Activated CD8-positive, alpha-beta T cell treated with anti-CD3 and anti-CD28 coated beads for 36 hours (primary cell): ENCODE measurements around the gene CDKL1. TPM values are rescaled to one million over a fixed set of nuclear protein-coding genes. Genes with fewer than 3 reads are reported as not detected.
"Not testable (repeated sequence)": the region's sequence is repeated elsewhere in the genome, so short reads cannot be mapped to it uniquely, and the experiment has no call there.

ENCODE experiments used
- ATAC-seq: fragments of 200-7000 bp; cut with Tn5 transposase; one replicate; pipeline ENCODE4 v1.10.0; 2021; ENCODE audit warnings: mild to moderate bottlenecking, moderate library complexity
- CTCF ChIA-PET: fragments of 350-600 bp; sonication (Branson Sonifier 250); formaldehyde crosslinking; loops from one replicate; lab custom pipeline; 2021; ENCODE audit warnings: antibody characterized with exemption; lab: Charles Lee
- POLR2A ChIA-PET: fragments of 350-600 bp; sonication (Branson Sonifier 250); formaldehyde crosslinking; loops from one replicate; lab custom pipeline; 2021; ENCODE audit warnings: antibody characterized with exemption; lab: Charles Lee
- DNase-seq: peaks from one replicate; pipeline ENCODE4 v3.0.0-alpha.2; 2020
- H3K27ac Mint-ChIP-seq: one replicate; pipeline ENCODE4 v1.8.0; 2021; ENCODE audit warnings: mild to moderate bottlenecking, mixed read lengths
- H3K27me3 Mint-ChIP-seq: one replicate; pipeline ENCODE4 v1.8.0; 2021; ENCODE audit warnings: mixed read lengths
- H3K36me3 Mint-ChIP-seq: one replicate; pipeline ENCODE4 v1.8.0; 2021; ENCODE audit warnings: low read depth, mixed read lengths
- H3K4me1 Mint-ChIP-seq: one replicate; pipeline ENCODE4 v1.8.0; 2021; ENCODE audit warnings: low read depth, mixed read lengths
- H3K4me3 Mint-ChIP-seq: one replicate; pipeline ENCODE4 v1.8.0; 2021; ENCODE audit warnings: mild to moderate bottlenecking, moderate library complexity, mixed read lengths
- H3K9me3 Mint-ChIP-seq: one replicate; pipeline ENCODE4 v1.8.0; 2021; ENCODE audit warnings: mixed read lengths
- CTCF ChIP-seq: fragments of 200-600 bp; IDR thresholded peaks from one replicate; pipeline ENCODE4 v1.8.0; 2022; ENCODE audit warnings: antibody characterized with exemption, mild to moderate bottlenecking
- intact Hi-C: fragments of 100-400 bp; cut with micrococcal nuclease; formaldehyde crosslinking; loops from one replicate; pipeline ENCODE4 v1.10.0; 2022
- total RNA-seq, 2 experiments: library from RNA; stranded (reverse); gene quantifications; one replicate each; pipeline ENCODE4 v1.2.3, GENCODE V29; 2021

Gene CDKL1
- total RNA-seq, 2 experiments from 2014 or later = 3.3 to 7.7 TPM

GRCh38 chr14:50375760-50376159 lies 20.9 kb downstream of the CDKL1 start:
- ChIA-PET CTCF (no interaction called here), POLR2A (no interaction called here)
- no peaks in the 10 kb centered on the region for H3K9me3 Mint-ChIP-seq
- ATAC-seq = no peak
- intact Hi-C loops = no loop called here
- H3K36me3 Mint-ChIP-seq = no peaks in the 10 kb centered on the region
- no peak overlapping the region for H3K27ac Mint-ChIP-seq
- H3K27me3 Mint-ChIP-seq = peaks cover 3% of the 10 kb centered on the region
- TF ChIP-seq CTCF = no peak
- H3K4me1 Mint-ChIP-seq = no peaks in the 10 kb centered on the region
- no peak for DNase-seq
- H3K4me3 Mint-ChIP-seq = no peak overlapping the region

- ChIA-PET CTCF (interaction anchor here (0.7 kb wide), 1 partner anchor 195 kb away, joined by 3 read pairs; no protein-coding TSS in a partner anchor), POLR2A (interaction anchor here (0.9 to 1.0 kb wide), 3 partner anchors 10 to 23 kb away, joined by 3 to 4 read pairs (median 3); partner anchors contain the start of gene CDKL1)
- no peak for TF ChIP-seq CTCF
- H3K27me3 Mint-ChIP-seq = peaks cover 3% of the 10 kb centered on the region
- no peaks in the 10 kb centered on the region for H3K9me3 Mint-ChIP-seq
- H3K4me3 Mint-ChIP-seq = no peak overlapping the region
- no peak overlapping the region for H3K27ac Mint-ChIP-seq
- no peaks in the 10 kb centered on the region for H3K4me1 Mint-ChIP-seq
- H3K36me3 Mint-ChIP-seq = no peaks in the 10 kb centered on the region
- DNase-seq = no peak
- intact Hi-C loops = no loop called here
- ATAC-seq = no peak
These were observed 22.7 kb downstream of the CDKL1 start for GRCh38 chr14:50373959-50374358.

- peaks cover 7% of the 10 kb centered on the region for H3K4me1 Mint-ChIP-seq
- intact Hi-C loops = no loop called here
- no peak overlapping the region for H3K4me3 Mint-ChIP-seq
- H3K27ac Mint-ChIP-seq = no peak overlapping the region
- H3K36me3 Mint-ChIP-seq = no peaks in the 10 kb centered on the region
- ATAC-seq = no peak
- ChIA-PET POLR2A (no interaction called here), CTCF (no interaction called here)
- TF ChIP-seq CTCF = no peak
- no peak for DNase-seq
- H3K9me3 Mint-ChIP-seq = no peaks in the 10 kb centered on the region
- peaks cover 3% of the 10 kb centered on the region for H3K27me3 Mint-ChIP-seq
These were observed 25.1 kb downstream of the CDKL1 start for GRCh38 chr14:50371546-50371945.

GRCh38 chr14:50366589-50366988 lies 30.1 kb downstream of the CDKL1 start:
- intact Hi-C loops = no loop called here
- no peak for TF ChIP-seq CTCF

GRCh38 chr14:50366115-50366514 lies 30.6 kb downstream of the CDKL1 start:
- H3K9me3 Mint-ChIP-seq = peaks cover 4% of the 10 kb centered on the region
- no peak overlapping the region for H3K4me3 Mint-ChIP-seq
- intact Hi-C loops = no loop called here
- peak overlapping the region; percentile 23 for H3K27ac Mint-ChIP-seq
- peaks cover 29% of the 10 kb centered on the region for H3K4me1 Mint-ChIP-seq
- CTCF ChIA-PET = no interaction called here
- DNase-seq (no peak), ATAC-seq (no peak)
- peaks cover 6% of the 10 kb centered on the region for H3K36me3 Mint-ChIP-seq
- no peak for TF ChIP-seq CTCF
- H3K27me3 Mint-ChIP-seq = no peaks in the 10 kb centered on the region
- POLR2A ChIA-PET = no interaction called here

More at GRCh38 chr14:50366589-50366988, 30.1 kb downstream of the CDKL1 start:
- POLR2A ChIA-PET = no interaction called here
- H3K27me3 Mint-ChIP-seq = no peaks in the 10 kb centered on the region
- H3K4me1 Mint-ChIP-seq = peaks cover 29% of the 10 kb centered on the region
- no peak for DNase-seq
- CTCF ChIA-PET = no interaction called here
- H3K27ac Mint-ChIP-seq = peak overlapping the region; percentile 23
- H3K36me3 Mint-ChIP-seq = peaks cover 6% of the 10 kb centered on the region
- peaks cover 4% of the 10 kb centered on the region for H3K9me3 Mint-ChIP-seq
- no peak overlapping the region for H3K4me3 Mint-ChIP-seq
- no peak for ATAC-seq

GRCh38 chr14:50365572-50365971 lies 31.1 kb downstream of the CDKL1 start:
- H3K4me1 Mint-ChIP-seq = peaks cover 29% of the 10 kb centered on the region
- H3K27me3 Mint-ChIP-seq, H3K4me3 Mint-ChIP-seq, DNase-seq, ATAC-seq, H3K9me3 Mint-ChIP-seq, H3K36me3 Mint-ChIP-seq, intact Hi-C loops, H3K27ac Mint-ChIP-seq: not testable (repeated sequence)
- ChIA-PET CTCF (interaction anchor here (1.0 to 1.5 kb wide), 5 partner anchors 10 to 73 kb away, joined by 3 to 4 read pairs (median 3); no protein-coding TSS in a partner anchor), POLR2A (interaction anchor here (0.8 kb wide), 1 partner anchor 106 kb away, joined by 3 read pairs; no protein-coding TSS in a partner anchor)
